Keratinocyte (primary cell): ENCODE results near the gene UPK1B. TPM values are rescaled to one million over a fixed set of nuclear protein-coding genes. Genes with fewer than 3 reads are reported as not detected.

Experiments
- DNase-seq: peaks from one replicate; pipeline ENCODE4 v3.0.0-alpha.2; 2011; ENCODE audit warnings: low read depth, missing footprints, low spot score
- FAIRE-seq: peaks from 2 replicates; lab custom pipeline; 2011; peaks lifted over from hg19 to GRCh38; lab: Jason Lieb, UNC
- H2AFZ ChIP-seq: 2 replicates; pipeline ENCODE4 v1.6.0; 2012; ENCODE audit warnings: low read length, control low read depth, inconsistent platforms; ENCODE audit not compliant: control insufficient read depth
- H3K27ac ChIP-seq: 2 replicates; pipeline ENCODE4 v1.5.1; 2011; ENCODE audit warnings: low read length; ENCODE audit not compliant: control insufficient read depth, insufficient read depth
- H3K27me3 ChIP-seq: 3 replicates; pipeline ENCODE4 v1.6.0; 2011; ENCODE audit warnings: low read length; ENCODE audit not compliant: control insufficient read depth, insufficient read depth; ENCODE audit errors: extremely low read depth
- H3K36me3 ChIP-seq, 2 experiments: 2 replicates in 1 of 2; 3 replicates in 1 of 2; pipeline ENCODE4 v1.5.1; 2011; ENCODE audit warnings: low read length in 2 of 2, mild to moderate bottlenecking in 1 of 2; ENCODE audit not compliant: control insufficient read depth in 2 of 2, insufficient read depth in 2 of 2; ENCODE audit errors: extremely low read depth in 1 of 2
- H3K4me1 ChIP-seq: 3 replicates; pipeline ENCODE4 v1.5.1; 2011; ENCODE audit warnings: low read length; ENCODE audit not compliant: control insufficient read depth, insufficient read depth; ENCODE audit errors: extremely low read depth
- H3K4me2 ChIP-seq: 3 replicates; pipeline ENCODE4 v1.6.0; 2011; ENCODE audit warnings: low read depth, low read length; ENCODE audit not compliant: control insufficient read depth, insufficient read depth; ENCODE audit errors: extremely low read depth
- H3K4me3 ChIP-seq, 3 experiments: fragments of 200-600 bp in 1 of 3; sonication (generic) in 1 of 3; 2 replicates in 2 of 3; 3 replicates in 1 of 3; pipeline ENCODE4 v1.5.1; 2011 to 2016; ENCODE audit warnings: low read length in 3 of 3, mild to moderate bottlenecking in 3 of 3, control low read depth in 2 of 3, inconsistent platforms in 1 of 3, low read depth in 1 of 3, mixed read lengths in 1 of 3, mixed run types in 1 of 3, moderate library complexity in 1 of 3; ENCODE audit not compliant: control insufficient read depth in 2 of 3, insufficient read depth in 2 of 3; ENCODE audit errors: extremely low read depth in 1 of 3
- H3K79me2 ChIP-seq: 2 replicates; pipeline ENCODE4 v1.6.0; 2012; ENCODE audit warnings: low read length; ENCODE audit not compliant: control insufficient read depth, insufficient read depth
- H3K9ac ChIP-seq: 3 replicates; pipeline ENCODE4 v1.6.0; 2011; ENCODE audit warnings: low read length; ENCODE audit not compliant: control insufficient read depth, insufficient read depth; ENCODE audit errors: extremely low read depth
- H3K9me1 ChIP-seq: 3 replicates; pipeline ENCODE4 v1.6.0; 2011; ENCODE audit warnings: low read length; ENCODE audit not compliant: control insufficient read depth, insufficient read depth; ENCODE audit errors: extremely low read depth
- H3K9me3 ChIP-seq: 2 replicates; pipeline ENCODE4 v1.5.1; 2012; ENCODE audit warnings: low read depth, low read length; ENCODE audit not compliant: control insufficient read depth
- H4K20me1 ChIP-seq: 3 replicates; pipeline ENCODE4 v1.6.0; 2011; ENCODE audit warnings: low read length; ENCODE audit not compliant: control insufficient read depth, insufficient read depth; ENCODE audit errors: extremely low read depth
- EZH2 ChIP-seq: IDR thresholded peaks from one replicate; pipeline ENCODE4 v1.6.1; 2012; ENCODE audit warnings: inconsistent platforms, mild to moderate bottlenecking, low read length, moderate library complexity
- dilution Hi-C: fragments of 300-500 bp; cut with MboI; formaldehyde crosslinking; loops from one replicate; pipeline ENCODE4 v1.7.0; 2020; ENCODE audit warnings: low sequenced_read_pairs; ENCODE audit not compliant: extremely low pct_ligation_motif_present
- polyA plus RNA-seq, 5 experiments: library from polyadenylated mRNA; depleted of rRNA in 3 of 5; stranded (reverse) in 3 of 5; stranded (forward) in 1 of 5; unstranded in 1 of 5; fragments of >200 nt; gene quantifications; 1 replicate in 1 of 5; 2 replicates in 3 of 5; 3 replicates in 1 of 5; pipeline versions ENCODE4 v1.2.1 to v1.2.3, GENCODE V29; 2011 to 2012; ENCODE audit warnings: missing spikeins in 2 of 5, low read depth in 1 of 5, low replicate concordance in 1 of 5
- TF ChIP-seq, protein P1 (sequence below), 3 experiments: IDR thresholded peaks in 1 of 3; conservative IDR thresholded peaks in 1 of 3; optimal IDR thresholded peaks in 1 of 3; 2 replicates in 2 of 3; 3 replicates in 1 of 3; pipeline versions ENCODE3 to v1.5.1; 2011; ENCODE audit warnings: low read length in 3 of 3, mild to moderate bottlenecking in 3 of 3, moderate library complexity in 2 of 3, control low read depth in 1 of 3, inconsistent platforms in 1 of 3; ENCODE audit not compliant: insufficient read depth in 2 of 3; ENCODE audit errors: extremely low read depth in 1 of 3

UPK1B gene
- polyA plus RNA-seq, 1 donor (not counting 4 experiments of a cell fraction or from before 2014, with no cell fraction given): 54.6 TPM

- no peak for DNase-seq
- Histone ChIP-seq H3K4me1 (no peaks in the 10 kb centered on the region), H3K4me2 (no peak overlapping the region), H3K27ac (no peak overlapping the region), H3K4me3 (no peak overlapping the region), H3K27me3 (no peaks in the 10 kb centered on the region), H3K36me3 (no peaks in the 10 kb centered on the region), H3K9ac (no peak overlapping the region), H3K9me1 (no peaks in the 10 kb centered on the region), H4K20me1 (no peaks in the 10 kb centered on the region), H3K9me3 (no peaks in the 10 kb centered on the region), H3K79me2 (no peaks in the 10 kb centered on the region), H2AFZ (no peak overlapping the region)
- TF ChIP-seq, protein P1, sequence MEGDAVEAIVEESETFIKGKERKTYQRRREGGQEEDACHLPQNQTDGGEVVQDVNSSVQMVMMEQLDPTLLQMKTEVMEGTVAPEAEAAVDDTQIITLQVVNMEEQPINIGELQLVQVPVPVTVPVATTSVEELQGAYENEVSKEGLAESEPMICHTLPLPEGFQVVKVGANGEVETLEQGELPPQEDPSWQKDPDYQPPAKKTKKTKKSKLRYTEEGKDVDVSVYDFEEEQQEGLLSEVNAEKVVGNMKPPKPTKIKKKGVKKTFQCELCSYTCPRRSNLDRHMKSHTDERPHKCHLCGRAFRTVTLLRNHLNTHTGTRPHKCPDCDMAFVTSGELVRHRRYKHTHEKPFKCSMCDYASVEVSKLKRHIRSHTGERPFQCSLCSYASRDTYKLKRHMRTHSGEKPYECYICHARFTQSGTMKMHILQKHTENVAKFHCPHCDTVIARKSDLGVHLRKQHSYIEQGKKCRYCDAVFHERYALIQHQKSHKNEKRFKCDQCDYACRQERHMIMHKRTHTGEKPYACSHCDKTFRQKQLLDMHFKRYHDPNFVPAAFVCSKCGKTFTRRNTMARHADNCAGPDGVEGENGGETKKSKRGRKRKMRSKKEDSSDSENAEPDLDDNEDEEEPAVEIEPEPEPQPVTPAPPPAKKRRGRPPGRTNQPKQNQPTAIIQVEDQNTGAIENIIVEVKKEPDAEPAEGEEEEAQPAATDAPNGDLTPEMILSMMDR (optimal IDR thresholded peaks at IDR 0.05 in 1 of 3, IDR thresholded peaks at IDR 0.05 in 1 of 3, conservative IDR thresholded peaks at IDR 0.05 in 1 of 3; ENCODE audit: extremely low read depth in 1 of 3, insufficient read depth in 2 of 3, low read length in 3 of 3): no peak
- TF ChIP-seq EZH2: no peak
- dilution Hi-C loops: no loop called here
- no peak for FAIRE-seq
Measured at GRCh38 chr3:119147494-119147893, 25.9 kb upstream of the UPK1B start.

GRCh38 chr3:119148493-119149180 is 24.8 kb upstream of the UPK1B start:
- FAIRE-seq: peak; percentile 43
- DNase-seq: no peak
- no peak for TF ChIP-seq EZH2
- TF ChIP-seq, protein P1 (optimal IDR thresholded peaks at IDR 0.05 in 1 of 3, IDR thresholded peaks at IDR 0.05 in 1 of 3, conservative IDR thresholded peaks at IDR 0.05 in 1 of 3; ENCODE audit: extremely low read depth in 1 of 3, insufficient read depth in 2 of 3, low read length in 3 of 3): no peak
- Histone ChIP-seq H3K79me2 (no peaks in the 10 kb centered on the region), H3K9me3 (no peaks in the 10 kb centered on the region), H3K4me3 (no peak overlapping the region), H2AFZ (no peak overlapping the region), H3K9ac (no peak overlapping the region), H3K9me1 (no peaks in the 10 kb centered on the region), H3K4me1 (no peaks in the 10 kb centered on the region), H3K27ac (no peak overlapping the region), H4K20me1 (no peaks in the 10 kb centered on the region), H3K27me3 (no peaks in the 10 kb centered on the region), H3K36me3 (no peaks in the 10 kb centered on the region), H3K4me2 (no peak overlapping the region)
- dilution Hi-C loops: no loop called here
